ENCODE measurements around the gene RNF130. TPM values are rescaled to one million over a fixed set of nuclear protein-coding genes. Genes with fewer than 3 reads are reported as not detected.
"Not testable (repeated sequence)": the region's sequence is repeated elsewhere in the genome, so short reads cannot be mapped to it uniquely, and the experiment has no call there.

RNF130 gene
- total RNA-seq, 4 donors from 2014 or later = 150 to 170 (median 167) TPM

GRCh38 chr5:180026734-180027458, 44.7 kb downstream of the RNF130 start:
- TF ChIP-seq CTCF (IDR thresholded peaks at IDR 0.05) = no peak
- no peak for DNase-seq (ENCODE audit: low spot score)
- ATAC-seq (ENCODE audit: low FRiP score) = no peak

GRCh38 chr5:180026320-180026719, 45.2 kb downstream of the RNF130 start:
- ATAC-seq (ENCODE audit: low FRiP score) (no peak), DNase-seq (ENCODE audit: low spot score) (no peak)
- no peak for TF ChIP-seq CTCF (IDR thresholded peaks at IDR 0.05)

GRCh38 chr5:180021900-180022299, 49.7 kb downstream of the RNF130 start:
- no peak for TF ChIP-seq CTCF (IDR thresholded peaks at IDR 0.05)
- DNase-seq (ENCODE audit: low spot score) = no peak
- no peak for ATAC-seq (ENCODE audit: low FRiP score)

GRCh38 chr5:180020176-180020575, 51.4 kb downstream of the RNF130 start:
- DNase-seq (ENCODE audit: low spot score) = no peak
- TF ChIP-seq CTCF (IDR thresholded peaks at IDR 0.05) = no peak
- no peak for ATAC-seq (ENCODE audit: low FRiP score)

- no peak for DNase-seq (ENCODE audit: low spot score)
- no peak for ATAC-seq (ENCODE audit: low FRiP score)
- TF ChIP-seq CTCF (IDR thresholded peaks at IDR 0.05) = no peak
These were observed 53.1 kb downstream of the RNF130 start for GRCh38 chr5:180018347-180019060.

GRCh38 chr5:180015523-180015922, 56.0 kb downstream of the RNF130 start:
- not testable (repeated sequence) for DNase-seq (ENCODE audit: low spot score); ATAC-seq (ENCODE audit: low FRiP score)

- DNase-seq (ENCODE audit: low spot score) = no peak
- no peak for ATAC-seq (ENCODE audit: low FRiP score)
- no peak for TF ChIP-seq CTCF (IDR thresholded peaks at IDR 0.05)
These were observed 57.9 kb downstream of the RNF130 start for GRCh38 chr5:180013678-180014077.
